HG03097 (cell line): Measurements from ENCODE around the gene RTL5.

Experiments
- ATAC-seq: cut with Tn5 transposase; IDR thresholded peaks from one replicate; pipeline ENCODE4 v1.9.1; 2021; ENCODE audit not compliant: unreplicated experiment, low FRiP score

The RTL5 gene

DNA sequence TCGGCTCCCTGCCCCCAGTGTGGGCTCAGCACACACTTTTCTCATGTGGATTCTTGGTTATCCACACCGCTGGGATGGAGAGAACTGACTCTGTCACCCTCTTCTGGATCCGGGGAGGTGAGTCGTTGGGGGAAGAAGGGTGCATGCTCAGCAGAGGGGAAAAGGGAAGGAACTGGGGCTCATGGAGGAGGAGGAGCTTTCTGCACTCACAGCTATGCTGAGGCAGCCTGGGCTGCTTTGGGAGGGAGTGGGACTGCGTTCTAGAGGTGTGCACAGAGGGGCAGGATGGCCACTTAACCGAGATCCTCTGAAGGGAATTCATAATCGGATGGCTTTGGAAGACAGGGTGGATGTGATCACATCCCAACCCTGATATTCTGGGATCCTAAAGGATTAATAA, 51.6 kb downstream of the RTL5 start:
- no peak for ATAC-seq

DNA sequence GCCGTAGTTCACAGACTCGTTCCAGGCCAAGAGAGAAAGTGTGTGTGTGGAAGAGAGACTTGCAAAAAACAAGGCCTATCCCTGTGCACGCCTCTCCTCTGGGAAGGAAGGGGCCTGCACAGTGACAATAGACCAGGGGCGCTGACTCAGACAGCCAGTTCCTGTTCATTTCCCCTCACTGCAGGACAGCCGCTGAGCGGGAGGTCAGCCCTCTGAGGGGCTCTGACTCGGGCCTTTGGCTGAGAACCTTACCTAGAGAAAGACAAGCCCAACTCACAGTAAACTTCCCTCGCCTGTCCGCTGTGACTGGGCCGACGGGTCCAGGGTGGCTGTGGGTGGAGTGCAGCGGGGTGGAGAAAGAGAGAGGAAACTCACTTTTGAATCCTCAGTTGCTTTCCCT, 52.1 kb downstream of the RTL5 start:
- no peak for ATAC-seq

DNA sequence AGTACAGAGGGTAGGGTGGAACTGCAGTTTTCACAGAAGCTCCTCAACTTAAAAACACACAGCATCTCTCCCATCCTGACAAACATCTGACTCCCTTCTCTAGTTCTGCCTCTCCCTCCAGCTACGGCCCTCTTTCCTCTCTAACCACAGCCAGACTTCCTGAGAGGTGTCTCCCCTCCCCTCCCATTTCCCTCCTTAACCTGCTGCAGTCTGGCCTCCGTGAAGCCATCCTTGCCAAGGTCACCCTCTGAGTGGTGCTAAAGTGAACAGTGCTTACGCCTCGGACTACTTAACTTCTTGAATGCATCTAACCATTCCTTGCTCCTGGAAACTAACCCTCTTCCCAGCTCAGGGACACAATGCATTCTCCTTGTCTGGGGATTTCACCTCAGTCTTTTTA, 53.3 kb downstream of the RTL5 start:
- ATAC-seq = no peak
